ENCODE data around the gene HOXB13.
"Not testable (repeated sequence)": the region's sequence is repeated elsewhere in the genome, so short reads cannot be mapped to it uniquely, and the experiment has no call there.

The HOXB13 gene

DNA sequence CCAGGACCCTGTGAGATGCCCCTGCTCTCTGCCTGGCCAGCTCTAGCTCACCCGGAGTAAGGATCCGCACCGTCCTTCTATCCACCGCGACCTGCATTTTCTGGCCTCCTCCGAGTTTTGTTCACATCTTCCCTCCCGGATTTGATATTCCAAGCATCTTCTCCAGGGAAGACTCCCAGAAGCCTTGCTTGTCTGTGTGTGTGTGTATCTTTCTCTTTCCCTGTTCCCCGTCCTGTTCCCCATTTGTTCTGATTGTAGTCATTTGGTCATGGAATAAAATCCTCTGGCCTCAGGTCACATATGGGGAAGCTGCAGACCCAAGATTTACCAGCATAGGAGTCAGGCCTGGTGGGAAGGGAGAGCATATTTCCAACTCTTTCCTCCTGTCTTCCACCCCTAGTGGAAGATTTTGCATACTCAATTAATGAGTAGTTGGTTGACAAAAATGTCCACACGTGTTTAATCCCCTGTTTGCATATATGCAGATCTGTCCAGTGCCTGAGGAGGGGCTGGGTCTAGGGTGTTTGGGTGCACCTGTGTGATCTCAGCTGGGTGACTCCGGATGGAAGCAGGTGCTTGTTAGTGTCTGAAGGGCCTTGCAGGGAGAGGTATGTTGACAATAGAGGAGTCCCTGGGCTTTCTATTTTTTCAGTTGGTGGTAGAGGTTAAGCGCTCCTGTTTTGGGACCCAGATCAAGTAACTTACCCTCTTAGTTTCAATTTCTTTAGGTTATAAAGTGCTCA, 8.1 kb downstream of the HOXB13 start:
- in situ Hi-C loops (cut with HindIII; ENCODE audit: low sequenced_read_pairs) = no loop called here
- no peak for TF ChIP-seq CTCF (IDR thresholded peaks at IDR 0.05; ENCODE audit: low read depth, low read length, missing control alignments)
- no peak for DNase-seq (ENCODE audit: low read depth)
- H3K4me3 ChIP-seq (ENCODE audit: low read depth, low read length) = no peak overlapping the region

- DNase-seq (ENCODE audit: low read depth) = no peak
- in situ Hi-C loops (cut with HindIII; ENCODE audit: low sequenced_read_pairs) = loop anchor here (5.0 kb wide), 1 partner anchor 43 kb away; no protein-coding TSS in a partner anchor
- TF ChIP-seq CTCF (IDR thresholded peaks at IDR 0.05; ENCODE audit: low read depth, low read length, missing control alignments) = no peak
- no peak overlapping the region for H3K4me3 ChIP-seq (ENCODE audit: low read depth, low read length)
Measured at GRCh38 chr17:48719642-48720265, 8.8 kb downstream of the HOXB13 start.

GRCh38 chr17:48718761-48719641, 9.5 kb downstream of the HOXB13 start:
- no peak for TF ChIP-seq CTCF (IDR thresholded peaks at IDR 0.05; ENCODE audit: low read depth, low read length, missing control alignments)
- no peak for DNase-seq (ENCODE audit: low read depth)
- in situ Hi-C loops (cut with HindIII; ENCODE audit: low sequenced_read_pairs) = loop anchor here (5.0 kb wide), 1 partner anchor 43 kb away; no protein-coding TSS in a partner anchor
- no peak overlapping the region for H3K4me3 ChIP-seq (ENCODE audit: low read depth, low read length)

DNA sequence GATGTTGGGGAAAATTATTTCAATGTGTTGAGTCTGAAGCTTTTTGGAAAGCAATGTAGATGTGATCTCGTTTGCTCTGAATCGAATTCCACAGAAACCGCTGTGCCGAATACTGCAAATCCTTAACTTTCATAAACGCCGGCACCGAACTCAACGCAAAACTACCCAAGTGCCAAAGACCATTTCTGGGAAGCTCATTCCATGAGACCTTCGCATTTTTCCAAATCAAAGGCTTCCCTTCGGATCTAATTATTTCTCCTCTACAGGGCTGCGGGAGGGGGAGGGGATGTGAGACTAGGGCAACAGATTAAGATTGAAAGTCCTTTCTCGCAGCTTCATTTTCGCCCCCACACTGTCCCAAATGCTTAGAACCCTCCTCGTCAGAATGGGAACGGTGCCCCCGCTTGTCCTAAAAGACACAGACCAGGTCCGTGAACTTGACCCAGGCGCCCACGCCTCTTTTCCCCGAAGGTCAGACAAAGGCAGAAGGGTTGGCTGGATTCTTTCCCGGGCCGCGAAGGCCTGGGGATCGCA, 10.3 kb downstream of the HOXB13 start:
- in situ Hi-C loops (cut with HindIII; ENCODE audit: low sequenced_read_pairs) = loop anchor here (5.0 kb wide), 1 partner anchor 44 kb away; no protein-coding TSS in a partner anchor

GRCh38 chr17:48717367-48718226, 11.0 kb downstream of the HOXB13 start:
- TF ChIP-seq CTCF (IDR thresholded peaks at IDR 0.05; ENCODE audit: low read depth, low read length, missing control alignments) = no peak
- H3K4me3 ChIP-seq (ENCODE audit: low read depth, low read length) = no peak overlapping the region
- no peak for DNase-seq (ENCODE audit: low read depth)
- in situ Hi-C loops (cut with HindIII; ENCODE audit: low sequenced_read_pairs) = loop anchor here (5.0 kb wide), 1 partner anchor 45 kb away; no protein-coding TSS in a partner anchor

More for the DNA sequence above, 10.3 kb downstream of the HOXB13 start:
- DNase-seq (ENCODE audit: low read depth) = no peak
- no peak for TF ChIP-seq CTCF (IDR thresholded peaks at IDR 0.05; ENCODE audit: low read depth, low read length, missing control alignments)
- H3K4me3 ChIP-seq (ENCODE audit: low read depth, low read length) = no peak overlapping the region

- in situ Hi-C loops (cut with HindIII; ENCODE audit: low sequenced_read_pairs) = loop anchor here (5.0 kb wide), 1 partner anchor 46 kb away; no protein-coding TSS in a partner anchor
- DNase-seq (ENCODE audit: low read depth); H3K4me3 ChIP-seq (ENCODE audit: low read depth, low read length): not testable (repeated sequence)
Measured at GRCh38 chr17:48716549-48716948, 12.0 kb downstream of the HOXB13 start.
